Measurements from ENCODE around the gene CLASRP. TPM values are rescaled to one million over a fixed set of nuclear protein-coding genes. Genes with fewer than 3 reads are reported as not detected.
"Not testable (repeated sequence)": the region's sequence is repeated elsewhere in the genome, so short reads cannot be mapped to it uniquely, and the experiment has no call there.

Gene CLASRP

DNA sequence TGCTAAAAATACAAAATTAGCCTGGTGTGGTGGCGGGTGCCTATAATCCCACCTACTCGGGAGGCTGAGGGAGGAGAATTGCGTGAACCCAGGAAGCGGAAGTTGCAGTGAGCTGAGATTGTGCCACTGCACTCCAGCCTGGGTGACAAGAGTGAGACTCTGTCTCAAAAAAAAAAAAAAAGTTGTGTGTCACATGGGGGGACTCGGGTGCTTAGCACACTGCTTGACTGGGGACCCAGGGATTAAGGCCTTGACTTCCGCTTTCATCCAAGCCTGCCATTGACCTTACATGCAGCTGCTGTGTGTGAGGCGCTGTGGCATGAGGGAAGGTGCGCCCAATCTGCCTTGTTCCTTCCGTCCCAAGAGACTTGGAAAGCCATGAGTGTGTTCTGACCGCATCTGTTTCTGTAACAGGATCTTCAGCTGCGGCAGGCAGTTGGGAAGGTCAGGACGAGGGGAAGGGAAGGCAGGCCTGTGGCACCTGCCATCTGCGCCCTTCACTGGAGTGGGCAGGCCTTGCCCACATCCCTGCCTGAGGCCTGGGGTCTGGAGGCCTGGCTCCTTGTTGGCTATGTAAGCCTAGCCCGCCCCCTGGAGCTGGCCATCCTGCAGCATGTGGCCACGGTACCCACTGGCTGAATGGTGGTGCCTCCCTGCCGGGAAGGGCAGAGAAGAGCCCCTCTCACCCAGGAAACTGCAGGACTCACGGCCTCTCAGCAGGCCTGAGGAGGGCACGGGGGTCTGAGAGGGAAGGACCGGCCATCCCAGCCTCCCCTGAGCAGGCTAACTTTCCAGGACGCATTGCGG is 77.2 kb downstream of the CLASRP start:
- Histone ChIP-seq H3K4me2 (ENCODE audit: low read length) (no peak overlapping the region), H3K36me3 (ENCODE audit: insufficient read depth, low read length) (no peaks in the 10 kb centered on the region), H3K4me1 (ENCODE audit: control insufficient read depth, insufficient read depth, low read length) (peaks cover 25% of the 10 kb centered on the region), H3K9ac (ENCODE audit: low read depth, low read length) (no peak overlapping the region), H3K27me3 (ENCODE audit: control insufficient read depth, insufficient read depth, low read length) (no peaks in the 10 kb centered on the region), H3K4me3 (ENCODE audit: low read length) (no peak overlapping the region), H3K9me3 (replicated peaks; ENCODE audit: low read length) (no peaks in the 10 kb centered on the region)

DNA sequence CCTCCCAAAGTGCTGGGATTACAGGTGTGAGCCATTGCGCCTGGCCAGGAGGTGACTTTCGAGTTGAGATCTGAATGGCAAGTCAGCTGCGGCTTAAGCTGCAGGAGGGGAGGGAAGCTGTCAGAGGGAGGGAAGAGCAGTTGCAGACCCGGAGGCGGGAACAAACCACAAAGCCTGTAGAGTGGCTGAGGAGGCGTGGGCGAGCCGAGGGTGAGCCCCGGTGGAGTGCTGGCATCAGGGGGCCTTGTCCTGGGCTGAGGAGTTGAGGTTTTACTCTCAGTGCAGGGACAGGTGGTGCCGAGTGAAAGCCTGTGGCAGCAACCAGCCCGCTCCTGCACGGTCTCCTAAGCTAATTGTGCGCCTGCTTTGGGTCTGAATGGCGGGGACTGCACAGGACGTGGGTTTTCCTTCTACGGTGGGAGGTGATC is 78.3 kb downstream of the CLASRP start:
- Histone ChIP-seq H3K36me3 (ENCODE audit: insufficient read depth, low read length) (no peaks in the 10 kb centered on the region), H3K4me1 (ENCODE audit: control insufficient read depth, insufficient read depth, low read length) (peaks cover 25% of the 10 kb centered on the region), H3K9me3 (replicated peaks; ENCODE audit: low read length) (no peaks in the 10 kb centered on the region), H3K4me3 (ENCODE audit: low read length) (no peak overlapping the region), H3K4me2 (ENCODE audit: low read length) (no peak overlapping the region), H3K9ac (ENCODE audit: low read depth, low read length) (no peak overlapping the region), H3K27me3 (ENCODE audit: control insufficient read depth, insufficient read depth, low read length) (no peaks in the 10 kb centered on the region)

DNA sequence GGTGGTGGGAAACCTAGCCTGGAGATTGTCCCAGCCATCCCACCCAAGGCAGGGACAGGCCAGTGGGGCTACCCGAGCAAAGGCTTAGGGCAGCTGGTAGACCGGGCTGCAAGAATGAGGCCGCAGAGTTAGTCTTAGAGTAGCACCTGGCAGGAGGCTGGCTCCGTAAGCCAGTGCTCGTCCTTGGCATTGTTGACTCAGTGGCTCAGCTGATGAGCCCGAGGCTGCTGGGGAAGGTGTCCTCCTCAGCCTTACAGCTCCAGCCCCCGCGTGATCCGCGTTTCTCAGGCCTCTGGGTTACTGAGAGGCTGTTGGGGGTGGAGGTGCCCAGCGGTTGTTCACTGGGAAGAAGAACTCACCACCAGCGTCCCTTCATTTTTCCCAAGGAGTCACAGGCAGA is 78.8 kb downstream of the CLASRP start:
- H3K4me1 ChIP-seq (ENCODE audit: control insufficient read depth, insufficient read depth, low read length), result peaks cover 25% of the 10 kb centered on the region
- no peaks in the 10 kb centered on the region for H3K9me3 ChIP-seq (replicated peaks; ENCODE audit: low read length)
- H3K27me3 ChIP-seq (ENCODE audit: control insufficient read depth, insufficient read depth, low read length), result no peaks in the 10 kb centered on the region
- H3K4me3 ChIP-seq (ENCODE audit: low read length), result no peak overlapping the region
- no peaks in the 10 kb centered on the region for H3K36me3 ChIP-seq (ENCODE audit: insufficient read depth, low read length)
- H3K4me2 ChIP-seq (ENCODE audit: low read length), result no peak overlapping the region
- no peak overlapping the region for H3K9ac ChIP-seq (ENCODE audit: low read depth, low read length)

DNA sequence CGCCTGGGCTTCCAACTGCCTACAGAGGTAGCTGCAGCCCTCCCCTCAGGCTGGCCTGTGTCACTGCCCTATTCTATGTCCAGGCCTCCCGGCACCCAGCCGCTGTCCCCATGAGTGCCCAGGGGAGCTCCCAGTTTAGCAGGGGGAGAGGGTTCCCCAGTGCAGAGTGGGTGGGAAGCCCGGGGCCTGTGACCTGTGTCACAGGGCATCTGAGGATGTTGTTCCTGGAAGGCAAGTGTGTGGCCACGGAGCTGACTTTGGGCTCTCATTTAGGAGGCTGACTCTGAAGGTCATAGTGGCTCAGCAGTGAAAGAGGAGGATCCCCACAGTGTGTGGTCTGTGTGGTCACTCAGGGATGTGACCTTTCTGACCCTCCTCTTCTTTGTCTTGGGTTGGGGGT is 79.3 kb downstream of the CLASRP start:
- H3K36me3 ChIP-seq (ENCODE audit: insufficient read depth, low read length), result no peaks in the 10 kb centered on the region
- H3K4me2 ChIP-seq (ENCODE audit: low read length), result no peak overlapping the region
- peaks cover 25% of the 10 kb centered on the region for H3K4me1 ChIP-seq (ENCODE audit: control insufficient read depth, insufficient read depth, low read length)
- H3K27me3 ChIP-seq (ENCODE audit: control insufficient read depth, insufficient read depth, low read length), result no peaks in the 10 kb centered on the region
- no peaks in the 10 kb centered on the region for H3K9me3 ChIP-seq (replicated peaks; ENCODE audit: low read length)
- no peak overlapping the region for H3K9ac ChIP-seq (ENCODE audit: low read depth, low read length)
- no peak overlapping the region for H3K4me3 ChIP-seq (ENCODE audit: low read length)

DNA sequence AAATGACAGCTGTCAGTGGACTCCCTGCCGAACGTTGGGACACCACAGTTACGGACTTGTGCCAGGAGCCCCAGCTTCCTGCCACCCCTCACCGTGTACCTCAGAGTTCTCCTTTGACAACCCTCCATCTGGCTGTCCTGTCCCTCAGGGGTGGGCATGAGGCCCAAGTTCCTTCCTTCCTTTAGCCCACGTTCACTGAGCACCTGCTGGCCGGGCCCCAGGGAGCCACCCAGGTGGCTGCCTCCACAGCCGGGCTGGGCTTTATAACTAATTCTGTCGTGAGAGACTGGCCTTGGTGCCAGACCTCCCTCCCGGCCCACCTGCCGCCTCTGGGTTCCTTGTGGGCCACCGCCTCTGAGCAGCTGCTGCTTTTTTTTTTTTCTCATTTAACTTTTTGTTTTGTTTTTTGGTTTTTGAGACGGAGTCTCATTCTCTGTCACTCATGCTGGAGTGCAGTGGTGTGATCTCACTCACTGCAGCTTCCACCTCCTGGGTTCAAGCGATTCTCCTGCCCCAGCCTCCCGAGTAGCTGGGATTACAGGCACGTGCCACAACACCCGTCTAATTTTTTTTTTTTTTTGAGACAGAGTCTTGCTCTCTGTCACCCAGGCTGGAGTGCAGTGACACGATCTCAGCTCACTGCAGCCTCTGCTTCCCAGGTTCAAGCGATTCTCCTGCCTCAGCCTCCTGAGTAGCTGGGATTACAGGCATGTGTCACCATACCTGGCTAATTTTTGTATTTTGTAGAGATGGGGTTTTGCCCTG is 79.9 kb downstream of the CLASRP start:
- H3K4me1 ChIP-seq (ENCODE audit: control insufficient read depth, insufficient read depth, low read length), result peaks cover 25% of the 10 kb centered on the region
- H3K4me3 ChIP-seq (ENCODE audit: low read length); H3K9ac ChIP-seq (ENCODE audit: low read depth, low read length); H3K4me2 ChIP-seq (ENCODE audit: low read length); H3K36me3 ChIP-seq (ENCODE audit: insufficient read depth, low read length); H3K27me3 ChIP-seq (ENCODE audit: control insufficient read depth, insufficient read depth, low read length); H3K9me3 ChIP-seq (replicated peaks; ENCODE audit: low read length): not testable (repeated sequence)

DNA sequence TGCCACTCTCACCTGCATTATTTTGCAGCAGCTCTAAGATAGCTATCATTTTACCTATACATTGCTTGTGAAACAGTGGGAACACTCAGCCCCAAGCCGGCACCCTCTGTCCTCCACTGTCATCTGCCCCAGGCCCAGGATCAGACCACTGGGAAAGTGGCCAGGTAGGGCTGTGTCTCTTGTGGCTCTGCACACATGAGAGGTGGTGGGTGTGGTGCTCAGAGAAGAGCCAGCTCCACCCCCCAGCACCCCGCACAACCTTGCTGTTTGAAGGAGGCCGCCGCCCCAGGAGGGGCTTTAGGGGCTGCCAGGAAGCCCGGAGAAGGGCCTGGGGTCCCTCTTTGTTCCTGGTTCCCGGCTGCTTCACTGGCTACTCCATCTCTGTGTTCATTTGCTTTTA is 80.7 kb downstream of the CLASRP start:
- H3K4me3 ChIP-seq (ENCODE audit: low read length), result no peak overlapping the region

More for the DNA sequence above, 80.7 kb downstream of the CLASRP start:
- H3K4me2 ChIP-seq (ENCODE audit: low read length), result no peak overlapping the region
- no peaks in the 10 kb centered on the region for H3K9me3 ChIP-seq (replicated peaks; ENCODE audit: low read length)
- no peak overlapping the region for H3K9ac ChIP-seq (ENCODE audit: low read depth, low read length)
- H3K36me3 ChIP-seq (ENCODE audit: insufficient read depth, low read length), result no peaks in the 10 kb centered on the region
- H3K4me1 ChIP-seq (ENCODE audit: control insufficient read depth, insufficient read depth, low read length), result peaks cover 25% of the 10 kb centered on the region
- no peaks in the 10 kb centered on the region for H3K27me3 ChIP-seq (ENCODE audit: control insufficient read depth, insufficient read depth, low read length)

Small RNA genes lying within 50 kb of the gene (small RNA-seq; reads per million reads assigned to genes)
- not detected for gene RNU6-611P
